ENCODE data around the gene EMP3. TPM values are rescaled to one million over a fixed set of nuclear protein-coding genes. Genes with fewer than 3 reads are reported as not detected.

The EMP3 gene
- total and polyA plus RNA-seq, 2 of the 13 experiments (the other 11 are each of a cell fraction or from before 2014, with no cell fraction given), result 2.2 to 7.8 TPM

DNA sequence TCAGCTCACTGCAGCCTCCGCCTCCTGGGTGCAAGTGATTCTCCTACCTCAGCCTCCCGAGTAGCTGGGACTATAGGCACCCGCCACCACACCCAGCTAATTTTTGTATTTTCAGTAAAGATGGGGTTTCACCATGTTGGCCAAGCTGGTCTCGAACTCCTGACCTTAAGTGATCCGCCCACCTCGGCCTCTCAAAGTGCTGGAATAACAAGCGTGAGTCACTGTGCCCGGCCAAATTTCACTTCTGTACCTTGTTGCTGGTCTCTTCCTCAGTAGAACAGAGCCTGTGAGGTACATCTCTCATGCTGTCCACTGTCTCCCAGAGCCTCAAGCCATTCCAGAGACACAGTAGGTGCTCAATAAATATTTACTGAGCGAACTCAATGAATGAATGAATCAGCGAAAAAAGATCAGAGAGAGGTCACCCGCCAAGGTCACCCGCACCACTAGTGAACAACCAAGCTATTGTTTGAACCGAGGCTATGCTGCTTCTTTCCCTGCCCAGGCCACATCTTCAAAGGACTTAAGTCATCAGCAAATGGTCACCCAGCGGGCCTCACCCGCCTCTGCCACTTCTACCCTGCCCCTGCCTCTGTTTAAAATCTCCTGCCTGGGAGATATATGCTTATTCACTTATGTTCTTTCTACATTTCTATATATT lies 29.1 kb downstream of the EMP3 start (continued):
- TF ChIP-seq DPF2 (CRISPR knock-in tag; IDR thresholded peaks at IDR 0.05; ENCODE audit: borderline replicate concordance, low read depth), result peak; percentile 90
- peak; percentile 81 for TF ChIP-seq KDM6A (CRISPR knock-in tag; IDR thresholded peaks at IDR 0.05; ENCODE audit: low read depth)
- TF ChIP-seq, protein P1, sequence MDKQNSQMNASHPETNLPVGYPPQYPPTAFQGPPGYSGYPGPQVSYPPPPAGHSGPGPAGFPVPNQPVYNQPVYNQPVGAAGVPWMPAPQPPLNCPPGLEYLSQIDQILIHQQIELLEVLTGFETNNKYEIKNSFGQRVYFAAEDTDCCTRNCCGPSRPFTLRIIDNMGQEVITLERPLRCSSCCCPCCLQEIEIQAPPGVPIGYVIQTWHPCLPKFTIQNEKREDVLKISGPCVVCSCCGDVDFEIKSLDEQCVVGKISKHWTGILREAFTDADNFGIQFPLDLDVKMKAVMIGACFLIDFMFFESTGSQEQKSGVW (CRISPR knock-in tag; IDR thresholded peaks at IDR 0.05; ENCODE audit: borderline replicate concordance), result no peak
- peak; percentile 95 for TF ChIP-seq SP5 (CRISPR knock-in tag; IDR thresholded peaks at IDR 0.05; ENCODE audit: borderline replicate concordance, low read depth)
- TF ChIP-seq ZSCAN29 (CRISPR knock-in tag; conservative IDR thresholded peaks at IDR 0.05), result peak; percentile 84
- peak; percentile 72; the same call in 1 of the 2 replicates for TF ChIP-seq ZNF816 (CRISPR knock-in tag; IDR thresholded peaks at IDR 0.05; ENCODE audit: borderline replicate concordance)
- TF ChIP-seq XRCC5 (optimal IDR thresholded peaks at IDR 0.05; ENCODE audit: low read length), result peak; percentile 12
- peak; percentile 72; the same call in 1 of the 2 replicates for TF ChIP-seq ZNF431 (CRISPR knock-in tag; IDR thresholded peaks at IDR 0.05; ENCODE audit: borderline replicate concordance, low read depth)
- TF ChIP-seq, protein P2, sequence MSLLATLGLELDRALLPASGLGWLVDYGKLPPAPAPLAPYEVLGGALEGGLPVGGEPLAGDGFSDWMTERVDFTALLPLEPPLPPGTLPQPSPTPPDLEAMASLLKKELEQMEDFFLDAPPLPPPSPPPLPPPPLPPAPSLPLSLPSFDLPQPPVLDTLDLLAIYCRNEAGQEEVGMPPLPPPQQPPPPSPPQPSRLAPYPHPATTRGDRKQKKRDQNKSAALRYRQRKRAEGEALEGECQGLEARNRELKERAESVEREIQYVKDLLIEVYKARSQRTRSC (CRISPR knock-in tag; IDR thresholded peaks at IDR 0.05; ENCODE audit: low read depth), result no peak
- peak; percentile 45 for TF ChIP-seq PHF5A (CRISPR knock-in tag; IDR thresholded peaks at IDR 0.05; ENCODE audit: low read depth, unreplicated experiment)
- peak; percentile 94 for TF ChIP-seq ARID5B (CRISPR knock-in tag; IDR thresholded peaks at IDR 0.05)
- peak; percentile 98 for TF ChIP-seq ZNF746 (CRISPR knock-in tag; IDR thresholded peaks at IDR 0.05)
- peak in 1 of 2 experiments; percentile 66; a peak in 1 of 4 replicates for TF ChIP-seq ATF4 (CRISPR knock-in tag; IDR thresholded peaks at IDR 0.05)
- TF ChIP-seq NCOR1 (IDR thresholded peaks at IDR 0.05; ENCODE audit: borderline replicate concordance, low read length), result peak; percentile 56; the same call in 1 of the 2 replicates
- TF ChIP-seq U2AF2 (IDR thresholded peaks at IDR 0.05; ENCODE audit: low read depth, low read length), result no peak
- peak; percentile 81 for TF ChIP-seq ZNF317 (CRISPR knock-in tag; IDR thresholded peaks at IDR 0.05)
- no peak for TF ChIP-seq ZNF572 (CRISPR knock-in tag; IDR thresholded peaks at IDR 0.05)
- TF ChIP-seq TMF1 (CRISPR knock-in tag; IDR thresholded peaks at IDR 0.05; ENCODE audit: low read depth), result peak; percentile 15; the same call in 1 of the 2 replicates
- TF ChIP-seq, protein P3, sequence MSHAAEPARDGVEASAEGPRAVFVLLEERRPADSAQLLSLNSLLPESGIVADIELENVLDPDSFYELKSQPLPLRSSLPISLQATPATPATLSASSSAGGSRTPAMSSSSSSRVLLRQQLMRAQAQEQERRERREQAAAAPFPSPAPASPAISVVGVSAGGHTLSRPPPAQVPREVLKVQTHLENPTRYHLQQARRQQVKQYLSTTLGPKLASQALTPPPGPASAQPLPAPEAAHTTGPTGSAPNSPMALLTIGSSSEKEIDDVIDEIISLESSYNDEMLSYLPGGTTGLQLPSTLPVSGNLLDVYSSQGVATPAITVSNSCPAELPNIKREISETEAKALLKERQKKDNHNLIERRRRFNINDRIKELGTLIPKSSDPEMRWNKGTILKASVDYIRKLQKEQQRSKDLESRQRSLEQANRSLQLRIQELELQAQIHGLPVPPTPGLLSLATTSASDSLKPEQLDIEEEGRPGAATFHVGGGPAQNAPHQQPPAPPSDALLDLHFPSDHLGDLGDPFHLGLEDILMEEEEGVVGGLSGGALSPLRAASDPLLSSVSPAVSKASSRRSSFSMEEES (CRISPR knock-in tag; IDR thresholded peaks at IDR 0.05), result peak; percentile 65; the same call in 1 of the 2 replicates
- TF ChIP-seq ZNF670 (CRISPR knock-in tag; IDR thresholded peaks at IDR 0.05; ENCODE audit: borderline replicate concordance), result peak; percentile 75; the same call in 1 of the 2 replicates
- peak; percentile 85; the same call in 1 of the 2 replicates for TF ChIP-seq ZKSCAN8 (CRISPR knock-in tag; IDR thresholded peaks at IDR 0.05; ENCODE audit: borderline replicate concordance)
